Nephron (organoid): Measurements from ENCODE around the gene TMEM144.

ENCODE experiments used
- H3K27ac Mint-ChIP-seq, 3 experiments: 2 replicates each; pipeline ENCODE4 v1.8.0; 2020; ENCODE audit warnings: mixed read lengths in 3 of 3, mild to moderate bottlenecking in 2 of 3, moderate library complexity in 1 of 3
- H3K27me3 Mint-ChIP-seq: 2 replicates; pipeline ENCODE4 v1.8.0; 2021; ENCODE audit warnings: low read depth, mild to moderate bottlenecking, moderate library complexity, mixed read lengths
- H3K36me3 Mint-ChIP-seq: 2 replicates; pipeline ENCODE4 v1.8.0; 2020; ENCODE audit warnings: low read depth, mixed read lengths
- H3K4me1 Mint-ChIP-seq: 2 replicates; pipeline ENCODE4 v1.8.0; 2020; ENCODE audit warnings: mixed read lengths
- H3K4me3 Mint-ChIP-seq, 3 experiments: 2 replicates each; pipeline ENCODE4 v1.8.0; 2020; ENCODE audit warnings: mild to moderate bottlenecking in 3 of 3, mixed read lengths in 3 of 3, moderate library complexity in 2 of 3
- H3K9me3 Mint-ChIP-seq: 2 replicates; pipeline ENCODE4 v1.8.0; 2020; ENCODE audit warnings: mixed read lengths
- TF ChIP-seq, protein P1 (sequence below), 3 experiments: fragments of 200-600 bp; sonication (generic); IDR thresholded peaks; one replicate each; pipeline ENCODE4 v1.5.0; 2021; ENCODE audit warnings: antibody characterized with exemption in 3 of 3; ENCODE audit not compliant: unreplicated experiment in 3 of 3

Gene TMEM144

DNA sequence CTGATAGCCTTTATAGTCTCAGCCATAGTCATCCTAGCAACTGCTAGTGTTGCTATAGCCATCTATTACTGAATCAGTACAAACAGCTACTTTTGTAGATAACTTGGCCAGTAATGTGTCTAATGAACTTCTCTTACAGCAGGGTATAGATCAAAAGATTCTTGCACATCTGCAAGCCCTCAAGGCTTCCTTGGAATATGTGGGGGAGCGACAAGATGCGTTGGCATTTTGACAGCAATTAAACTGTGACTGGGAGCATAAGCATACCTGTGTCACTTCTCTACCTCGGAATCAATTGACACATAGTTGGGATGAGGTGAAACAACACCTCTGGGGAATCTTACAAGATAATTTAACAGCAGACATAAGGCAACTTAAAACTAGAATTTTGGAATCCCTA, 87.6 kb downstream of the TMEM144 start:
- Mint-ChIP-seq H3K9me3 (peaks cover 22% of the 10 kb centered on the region), H3K27ac (no peak overlapping the region), H3K36me3 (no peaks in the 10 kb centered on the region), H3K27me3 (no peaks in the 10 kb centered on the region), H3K4me3 (no peak overlapping the region), H3K4me1 (no peaks in the 10 kb centered on the region)
- TF ChIP-seq, protein P1, sequence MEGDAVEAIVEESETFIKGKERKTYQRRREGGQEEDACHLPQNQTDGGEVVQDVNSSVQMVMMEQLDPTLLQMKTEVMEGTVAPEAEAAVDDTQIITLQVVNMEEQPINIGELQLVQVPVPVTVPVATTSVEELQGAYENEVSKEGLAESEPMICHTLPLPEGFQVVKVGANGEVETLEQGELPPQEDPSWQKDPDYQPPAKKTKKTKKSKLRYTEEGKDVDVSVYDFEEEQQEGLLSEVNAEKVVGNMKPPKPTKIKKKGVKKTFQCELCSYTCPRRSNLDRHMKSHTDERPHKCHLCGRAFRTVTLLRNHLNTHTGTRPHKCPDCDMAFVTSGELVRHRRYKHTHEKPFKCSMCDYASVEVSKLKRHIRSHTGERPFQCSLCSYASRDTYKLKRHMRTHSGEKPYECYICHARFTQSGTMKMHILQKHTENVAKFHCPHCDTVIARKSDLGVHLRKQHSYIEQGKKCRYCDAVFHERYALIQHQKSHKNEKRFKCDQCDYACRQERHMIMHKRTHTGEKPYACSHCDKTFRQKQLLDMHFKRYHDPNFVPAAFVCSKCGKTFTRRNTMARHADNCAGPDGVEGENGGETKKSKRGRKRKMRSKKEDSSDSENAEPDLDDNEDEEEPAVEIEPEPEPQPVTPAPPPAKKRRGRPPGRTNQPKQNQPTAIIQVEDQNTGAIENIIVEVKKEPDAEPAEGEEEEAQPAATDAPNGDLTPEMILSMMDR (IDR thresholded peaks at IDR 0.05; ENCODE audit: unreplicated experiment in 3 of 3), result no peak

GRCh38 chr4:158299459-158300007, 89.2 kb downstream of the TMEM144 start:
- Mint-ChIP-seq H3K27me3 (no peaks in the 10 kb centered on the region), H3K4me1 (no peaks in the 10 kb centered on the region), H3K36me3 (no peaks in the 10 kb centered on the region), H3K9me3 (peaks cover 16% of the 10 kb centered on the region), H3K4me3 (no peak overlapping the region), H3K27ac (peak overlapping the region in 2 of 3 experiments; percentile 14 to 57)
- TF ChIP-seq, protein P1 (IDR thresholded peaks at IDR 0.05; ENCODE audit: unreplicated experiment in 3 of 3), result no peak

- TF ChIP-seq, protein P1 (IDR thresholded peaks at IDR 0.05; ENCODE audit: unreplicated experiment in 3 of 3), result no peak
- peaks cover 12% of the 10 kb centered on the region for H3K9me3 Mint-ChIP-seq
- no peaks in the 10 kb centered on the region for H3K36me3 Mint-ChIP-seq
- H3K4me3 Mint-ChIP-seq, result no peak overlapping the region
- no peaks in the 10 kb centered on the region for H3K27me3 Mint-ChIP-seq
- no peaks in the 10 kb centered on the region for H3K4me1 Mint-ChIP-seq
- H3K27ac Mint-ChIP-seq, result peak overlapping the region in 1 of 3 experiments; percentile 51
These were observed 89.7 kb downstream of the TMEM144 start for GRCh38 chr4:158300012-158300411.

DNA sequence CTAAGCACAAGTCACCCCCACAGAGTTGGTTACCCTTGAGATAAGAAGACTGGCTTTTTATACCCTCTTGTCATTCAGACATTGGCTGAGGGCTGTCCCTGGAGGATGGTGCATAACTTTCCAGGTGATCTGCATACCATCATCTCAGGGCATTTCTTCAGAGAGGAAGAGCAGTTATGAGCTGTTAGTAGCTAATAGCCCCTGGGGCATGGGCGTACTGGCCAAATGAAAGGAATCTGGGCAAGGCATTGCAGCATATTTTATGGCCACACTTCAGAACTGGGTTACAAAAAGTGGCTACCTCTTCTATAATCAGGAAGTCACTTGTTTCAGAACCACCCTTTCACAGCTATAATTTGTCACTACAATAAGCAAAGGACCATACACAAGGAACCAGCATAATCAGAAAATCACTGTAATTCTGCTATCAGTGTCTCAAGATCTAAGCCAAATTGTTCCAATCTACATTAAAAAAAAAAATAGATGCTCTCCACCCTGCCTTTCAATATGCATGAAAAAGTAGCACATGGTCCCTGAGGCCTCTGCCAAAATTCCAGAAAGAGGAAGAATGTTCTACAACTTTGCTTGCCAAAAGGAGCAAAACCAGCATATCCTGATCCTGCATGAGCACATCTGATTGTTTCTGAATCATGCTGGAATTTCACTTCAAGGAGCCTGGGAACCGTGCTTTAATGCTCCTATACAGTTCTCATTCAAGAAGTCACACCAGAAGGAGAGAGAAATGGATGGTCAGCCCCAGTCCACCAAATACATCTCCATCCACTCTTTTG, 92.0 kb downstream of the TMEM144 start:
- TF ChIP-seq, protein P1 (IDR thresholded peaks at IDR 0.05; ENCODE audit: unreplicated experiment in 3 of 3), result no peak
- Mint-ChIP-seq H3K4me3 (no peak overlapping the region), H3K36me3 (no peaks in the 10 kb centered on the region), H3K27ac (no peak overlapping the region), H3K27me3 (no peaks in the 10 kb centered on the region), H3K4me1 (no peaks in the 10 kb centered on the region), H3K9me3 (peaks cover 3% of the 10 kb centered on the region)

DNA sequence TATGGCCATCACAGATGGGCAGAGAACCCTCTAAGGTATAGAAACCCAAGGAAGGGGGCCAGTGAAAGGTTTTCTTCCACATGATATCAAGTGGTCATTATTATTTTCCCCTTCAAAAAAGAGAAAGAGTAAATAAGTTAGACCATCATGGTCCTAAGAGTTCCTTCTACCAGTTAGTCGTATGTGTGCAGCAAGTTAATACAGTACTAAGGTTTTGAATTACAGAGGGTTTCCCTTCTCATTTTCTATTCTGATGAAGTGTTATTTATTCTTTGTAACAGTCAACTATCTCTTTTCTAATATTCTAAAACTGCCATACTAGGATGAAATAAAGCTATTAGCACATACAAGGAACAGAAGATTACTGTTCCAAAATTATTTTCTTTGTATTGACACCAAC, 94.4 kb downstream of the TMEM144 start:
- no peak overlapping the region for H3K4me3 Mint-ChIP-seq
- TF ChIP-seq, protein P1 (IDR thresholded peaks at IDR 0.05; ENCODE audit: unreplicated experiment in 3 of 3), result no peak
- H3K27ac Mint-ChIP-seq, result no peak overlapping the region
- H3K27me3 Mint-ChIP-seq, result no peaks in the 10 kb centered on the region
- peaks cover 9% of the 10 kb centered on the region for H3K9me3 Mint-ChIP-seq
- H3K4me1 Mint-ChIP-seq, result no peaks in the 10 kb centered on the region
- H3K36me3 Mint-ChIP-seq, result no peaks in the 10 kb centered on the region
